NCI-H2081 (cell line): ENCODE data around the gene SIRPG.

ENCODE experiments used
- DNase-seq, 2 experiments: peaks; one replicate each; lab custom pipeline; 2025; lab: John Stamatoyannopoulos, UW

The SIRPG gene

GRCh38 chr20:1595333-1595732 lies 62.2 kb downstream of the SIRPG start:
- DNase-seq = no peak

- no peak for DNase-seq
Measured at GRCh38 chr20:1588533-1589460, 68.8 kb downstream of the SIRPG start.

- DNase-seq = no peak
Measured at GRCh38 chr20:1587781-1588532, 69.6 kb downstream of the SIRPG start.

DNA sequence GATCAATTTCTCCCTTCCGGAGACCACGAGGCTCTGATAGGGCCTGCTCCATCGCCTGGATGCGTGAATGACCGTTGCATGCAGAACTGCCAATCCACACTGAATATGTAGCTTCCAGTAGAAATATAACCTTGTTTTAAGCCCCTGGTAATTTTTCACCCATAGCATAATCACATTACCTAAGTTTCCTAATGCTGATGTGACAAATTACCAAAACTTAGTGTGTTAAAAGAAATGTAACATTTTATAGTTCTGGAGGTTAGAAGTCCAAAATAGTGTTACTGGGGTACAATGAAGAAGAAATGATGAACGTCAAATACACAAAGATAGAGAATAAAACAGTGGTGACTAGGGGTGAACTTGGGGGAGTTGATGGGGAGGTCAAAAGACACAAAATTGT lies 78.1 kb downstream of the SIRPG start:
- DNase-seq = no peak
